HG02885 (cell line): ENCODE data around the gene RGS6.

Experiments
- ATAC-seq: cut with Tn5 transposase; IDR thresholded peaks from one replicate; pipeline ENCODE4 v1.9.1; 2021; ENCODE audit warnings: mild to moderate bottlenecking; ENCODE audit not compliant: unreplicated experiment, poor library complexity

Gene RGS6

DNA sequence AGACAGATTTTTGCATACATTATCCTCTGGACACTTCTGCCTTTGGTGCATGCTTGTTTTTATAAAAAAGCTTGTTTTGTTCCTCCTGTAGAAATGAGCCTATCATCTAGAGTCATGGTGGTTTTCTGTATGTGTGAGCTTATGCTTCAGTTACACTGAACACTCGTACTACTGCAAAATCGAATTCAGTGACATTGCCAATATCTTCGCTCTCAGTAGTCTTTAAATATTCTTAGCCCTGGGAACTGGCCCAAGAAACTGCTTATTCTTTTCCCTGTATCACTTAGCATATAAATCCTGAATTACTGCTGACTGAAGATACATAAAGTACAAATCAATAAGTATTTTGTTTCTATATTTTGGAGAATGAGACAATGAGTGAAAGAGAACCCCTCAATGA is 70.5 kb downstream of the RGS6 start:
- no peak for ATAC-seq

DNA sequence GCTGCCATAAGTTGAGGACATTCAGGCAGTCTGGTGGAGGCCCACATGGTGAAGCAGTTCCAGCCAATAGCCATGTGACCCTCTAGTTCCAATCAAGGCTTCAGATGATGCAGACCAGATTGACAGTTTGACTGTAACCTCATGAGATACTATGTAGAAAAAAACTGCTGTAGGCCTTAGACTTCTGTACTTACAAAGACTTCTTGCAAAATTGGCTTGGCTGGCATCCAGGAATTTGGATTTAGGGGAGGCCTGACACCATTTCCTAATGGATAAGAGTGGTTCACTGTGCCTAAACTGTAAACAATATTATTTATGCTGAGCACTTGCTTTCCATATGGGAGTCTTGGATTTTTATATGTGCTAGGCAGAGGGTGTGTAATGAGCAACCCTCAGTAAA is 76.4 kb downstream of the RGS6 start:
- ATAC-seq, result no peak

DNA sequence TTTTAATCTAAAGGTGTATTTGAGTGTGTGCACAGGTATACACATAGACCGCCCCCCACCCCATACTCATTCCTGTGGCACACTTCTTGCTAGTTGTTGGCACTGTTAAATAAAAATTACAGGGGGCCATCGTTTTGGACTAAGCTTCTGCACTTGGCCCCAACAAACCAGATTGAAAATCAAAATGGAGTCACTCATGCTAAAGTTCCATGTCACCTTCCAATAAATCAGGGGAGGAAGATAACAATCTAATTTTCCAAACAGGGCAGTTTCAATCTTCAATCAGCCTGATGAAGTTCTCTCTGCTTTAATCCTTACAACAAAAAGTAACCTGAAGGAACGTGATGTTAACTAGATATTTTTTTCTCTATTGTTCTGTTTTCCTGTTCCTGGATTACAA is 78.2 kb downstream of the RGS6 start:
- ATAC-seq, result no peak

DNA sequence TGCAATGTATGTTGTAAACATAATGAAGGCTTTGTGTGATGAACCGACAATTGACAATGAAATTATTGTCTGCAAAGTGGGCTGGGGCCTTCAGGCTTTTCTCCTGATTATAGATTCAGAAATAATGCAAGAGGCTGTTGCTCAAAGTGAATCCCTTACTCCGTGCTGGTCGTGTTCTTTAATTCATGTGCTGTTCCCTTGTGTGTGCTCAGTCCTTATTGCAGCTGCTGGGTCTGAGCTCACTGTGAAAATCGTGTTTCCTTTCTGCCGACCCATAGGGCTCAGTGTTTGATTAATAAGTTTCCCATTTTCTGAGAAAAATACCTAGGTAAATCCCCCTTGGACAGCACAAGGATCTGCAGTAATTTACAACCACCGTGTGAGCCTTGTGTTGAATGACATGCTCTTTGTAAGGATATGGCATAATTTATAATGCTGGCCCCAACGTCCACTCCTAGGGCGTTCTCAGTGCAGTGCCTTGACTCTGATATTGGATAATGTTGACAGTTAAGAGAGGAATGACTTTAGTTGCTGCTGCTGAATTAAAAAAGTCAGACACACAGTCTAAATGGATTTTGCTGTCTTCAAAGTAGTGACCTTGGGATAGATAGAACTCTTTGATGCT is 81.6 kb downstream of the RGS6 start:
- ATAC-seq, result no peak

DNA sequence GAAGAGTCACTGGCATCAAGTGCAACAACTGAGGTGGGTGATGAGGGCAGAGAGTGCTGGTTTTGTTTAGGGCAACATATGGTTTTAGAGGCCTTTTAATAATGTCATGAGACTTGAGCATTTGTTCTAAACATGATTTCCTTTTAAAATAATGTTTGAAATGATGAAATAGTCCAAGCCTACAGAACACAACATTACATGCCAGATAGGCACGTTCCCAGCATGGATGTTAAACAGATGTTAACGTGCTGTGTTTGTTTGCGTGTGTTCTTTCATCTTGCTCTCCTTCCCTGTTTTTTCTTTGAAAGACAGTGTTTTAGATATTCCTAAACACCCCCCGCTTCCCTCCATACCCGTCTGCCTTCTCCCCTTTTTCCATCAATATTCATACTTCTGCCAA is 82.3 kb downstream of the RGS6 start:
- no peak for ATAC-seq

DNA sequence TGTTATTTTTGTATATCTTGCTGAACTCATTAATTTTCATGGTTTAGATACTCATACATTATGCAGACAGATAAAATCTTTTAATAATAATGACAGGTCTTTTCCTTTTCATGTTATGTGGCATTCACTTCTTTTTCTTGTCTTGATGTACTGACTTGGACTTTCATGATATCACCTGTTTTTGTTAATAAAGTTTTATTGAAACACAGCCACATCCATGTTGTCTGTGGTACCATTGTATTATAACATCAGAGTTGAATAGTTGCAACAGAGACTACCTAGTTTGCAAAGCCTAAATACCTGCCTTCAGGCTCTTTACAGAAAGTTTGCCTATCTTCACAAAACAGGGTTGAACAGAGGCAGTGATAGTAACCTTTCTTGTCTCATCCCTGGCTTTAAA is 85.1 kb downstream of the RGS6 start:
- ATAC-seq, result no peak

DNA sequence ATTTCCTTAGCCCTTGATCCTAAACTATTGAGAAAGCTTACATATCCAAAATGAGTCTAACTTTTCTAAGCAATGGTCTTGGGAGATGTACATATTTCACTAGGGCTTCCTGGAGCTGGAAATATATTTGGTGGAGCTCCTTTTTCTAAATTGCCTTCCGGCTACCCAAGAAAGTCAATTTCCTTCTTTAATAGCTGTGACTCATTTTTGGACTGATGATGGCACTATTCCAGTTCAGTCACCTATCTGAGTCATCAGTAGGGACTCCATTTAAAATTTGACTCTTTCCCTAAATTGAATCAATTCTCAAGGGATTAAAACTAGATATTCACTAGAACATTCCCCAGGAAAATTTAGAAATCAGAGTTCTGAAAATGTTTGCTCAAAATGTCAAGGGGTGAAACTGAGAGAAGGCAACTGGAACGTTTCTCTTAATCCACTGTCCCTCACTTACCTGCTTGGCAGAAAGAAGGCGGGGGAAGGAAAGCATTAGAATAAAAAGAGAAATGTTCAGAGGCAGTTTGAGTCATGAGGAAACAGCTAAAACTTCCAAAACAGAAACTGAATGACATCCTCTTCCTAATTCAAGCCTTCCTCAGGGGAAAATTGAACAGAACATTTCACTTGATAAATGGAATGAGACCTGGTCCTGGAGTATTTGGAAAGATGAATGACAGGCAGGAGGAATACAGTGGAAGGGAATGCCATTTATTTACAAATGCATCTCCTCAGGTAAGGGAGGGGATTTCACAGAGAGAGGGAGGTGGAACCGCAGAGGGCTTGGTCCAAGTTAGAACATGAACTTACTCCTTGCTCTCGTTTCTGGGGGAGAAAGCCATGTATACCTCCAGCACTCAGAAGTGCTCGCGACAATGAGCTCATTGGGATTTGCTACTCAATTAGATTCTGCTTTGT is 91.2 kb downstream of the RGS6 start:
- ATAC-seq, result no peak

DNA sequence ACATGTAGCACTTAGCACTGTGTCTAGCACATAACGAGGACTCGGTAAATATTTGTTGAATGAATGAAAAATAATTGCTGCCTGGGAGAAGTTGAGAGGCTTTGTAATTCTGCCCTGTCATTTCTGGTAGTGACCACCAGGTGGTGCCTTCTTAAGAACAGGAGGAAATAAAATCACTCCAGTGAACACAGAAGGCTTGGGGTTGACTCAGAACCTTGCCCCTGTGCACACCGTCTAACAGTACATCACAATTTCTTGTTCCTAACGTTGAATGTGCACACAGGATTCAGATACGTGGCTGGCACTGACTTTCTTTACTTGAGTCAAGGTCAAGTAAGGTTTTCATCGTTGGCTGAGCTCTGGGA is 91.8 kb downstream of the RGS6 start:
- no peak for ATAC-seq

DNA sequence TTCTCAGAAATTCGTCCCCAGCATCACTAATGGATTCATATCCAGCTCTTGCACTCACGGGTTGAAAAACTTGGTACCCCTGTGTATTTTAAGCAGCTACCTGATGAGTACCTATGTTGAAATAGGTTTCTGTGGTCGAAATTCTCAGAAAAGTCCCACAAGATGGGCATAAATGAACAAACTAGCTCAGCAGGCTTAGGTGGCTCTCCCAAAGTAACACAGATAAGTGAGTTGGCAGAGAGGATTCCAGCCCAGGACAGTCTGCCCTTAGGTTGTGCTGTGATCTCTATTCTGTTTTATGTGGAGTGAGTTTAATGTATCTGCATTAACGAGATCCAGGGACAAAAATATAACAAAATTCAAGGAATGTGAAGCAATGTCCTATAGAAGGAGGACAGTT is 92.3 kb downstream of the RGS6 start:
- ATAC-seq, result no peak

DNA sequence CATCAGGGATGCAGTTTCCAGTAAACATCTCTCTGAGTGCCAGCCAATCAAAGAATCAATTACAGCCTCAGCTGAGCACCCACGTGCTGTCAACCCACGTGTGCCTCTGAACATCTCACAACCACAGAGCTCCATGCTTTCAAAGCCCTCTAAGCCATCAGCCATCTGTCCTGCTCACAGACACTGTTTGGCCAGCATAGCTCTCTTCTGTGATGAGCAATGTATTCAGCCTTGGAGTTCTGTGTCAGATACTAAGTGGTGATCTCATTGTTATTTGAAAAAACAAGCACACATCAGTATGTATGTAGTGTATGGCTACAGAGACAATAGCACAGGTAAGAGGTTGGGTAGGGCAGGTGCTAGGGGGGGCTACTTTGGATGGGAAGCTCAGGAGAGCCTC is 94.3 kb downstream of the RGS6 start:
- no peak for ATAC-seq

DNA sequence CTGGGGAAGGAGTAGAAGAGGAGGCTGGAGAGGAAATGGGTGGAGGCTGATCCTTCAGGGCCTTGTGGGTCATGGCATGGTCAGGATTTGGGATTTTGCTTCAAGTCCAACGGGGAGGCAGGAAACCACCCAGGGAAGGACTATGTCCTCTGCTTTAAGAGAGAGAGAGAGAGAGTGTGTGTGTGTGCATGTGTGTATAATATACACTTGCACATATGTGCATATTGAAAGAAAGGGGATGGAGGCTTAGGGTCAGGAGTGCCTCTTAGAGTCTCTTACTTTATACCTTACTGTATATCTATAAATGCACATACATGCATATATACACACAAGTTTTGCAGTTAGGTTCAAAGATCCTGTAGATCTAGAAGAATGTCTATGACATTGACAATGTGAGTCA is 94.8 kb downstream of the RGS6 start:
- ATAC-seq, result no peak

DNA sequence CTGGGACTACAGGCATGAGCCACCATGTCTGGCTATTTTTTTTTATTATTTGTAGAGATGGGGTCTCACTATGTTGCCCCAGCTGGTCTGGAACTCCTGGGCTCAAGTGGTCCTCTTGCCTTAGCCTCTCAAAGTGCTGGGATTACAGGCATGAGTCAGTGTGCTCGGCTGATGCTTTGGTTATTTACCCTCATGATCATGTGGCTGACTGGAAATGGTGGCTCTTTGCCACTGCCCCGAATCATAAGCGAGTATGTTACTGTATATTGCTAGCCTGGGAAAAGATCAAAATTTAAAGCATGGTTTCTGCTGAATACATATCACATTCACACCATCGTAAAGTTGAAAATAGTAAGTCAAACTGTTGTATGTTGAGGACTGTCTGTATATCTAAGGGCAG is 101.1 kb downstream of the RGS6 start:
- no peak for ATAC-seq

DNA sequence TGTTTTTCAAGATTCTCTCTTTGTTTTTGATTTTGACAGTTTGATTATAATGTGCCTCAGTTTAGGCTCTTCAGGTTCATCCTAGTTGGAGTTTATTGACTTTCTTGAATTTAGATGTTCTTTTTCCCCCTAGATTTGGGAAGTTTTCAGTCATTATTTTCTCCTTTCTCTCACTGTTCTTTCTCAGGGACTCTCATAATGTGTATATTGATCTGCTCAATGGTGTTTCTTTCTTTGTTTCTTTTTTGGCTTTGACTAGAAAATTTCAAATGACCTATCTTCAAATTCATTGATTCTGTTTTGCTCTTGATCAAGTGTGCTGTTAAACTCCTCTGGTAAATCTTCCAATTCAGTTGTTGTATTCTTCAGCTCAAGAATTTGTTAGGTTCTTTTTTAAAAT is 108.3 kb downstream of the RGS6 start:
- ATAC-seq, result no peak

DNA sequence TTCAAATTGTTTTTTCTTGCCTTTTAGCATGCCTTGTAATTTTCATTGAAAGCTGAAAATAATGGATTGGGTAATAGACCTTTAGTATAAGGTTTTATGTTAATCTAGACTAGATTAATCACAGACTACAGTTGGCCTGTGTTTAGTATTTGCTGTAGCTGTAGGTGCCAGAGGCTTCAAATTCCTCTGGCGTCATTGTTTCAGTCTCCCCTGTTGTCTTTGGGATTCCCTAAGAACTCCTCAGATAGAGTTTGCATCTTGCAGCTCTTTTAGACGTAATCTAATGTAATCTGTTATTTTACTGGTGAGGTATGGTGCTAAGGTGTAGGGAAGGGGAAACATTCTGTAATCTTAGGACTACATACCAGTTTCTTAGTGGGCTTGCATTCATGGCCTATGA is 113.0 kb downstream of the RGS6 start:
- no peak for ATAC-seq

DNA sequence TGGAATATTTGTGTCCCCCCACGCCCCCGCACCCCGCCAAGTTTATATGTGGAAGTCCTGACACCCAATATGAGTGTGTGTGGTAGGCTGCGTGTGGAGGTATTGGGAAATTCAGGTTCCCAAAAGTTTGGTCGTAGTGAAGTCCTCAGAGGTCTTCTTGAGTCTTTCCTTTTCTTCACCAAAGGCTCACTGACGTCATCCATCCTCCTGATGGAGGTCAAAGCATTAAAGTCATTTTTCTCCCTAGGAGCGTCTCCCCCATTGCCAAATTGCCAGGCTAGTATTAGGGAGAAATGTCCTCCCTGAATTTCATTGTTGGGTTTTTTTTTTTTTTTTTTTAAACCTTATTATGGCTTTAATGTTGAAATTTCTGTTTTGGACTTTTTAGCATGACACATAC is 113.7 kb downstream of the RGS6 start:
- ATAC-seq, result no peak

DNA sequence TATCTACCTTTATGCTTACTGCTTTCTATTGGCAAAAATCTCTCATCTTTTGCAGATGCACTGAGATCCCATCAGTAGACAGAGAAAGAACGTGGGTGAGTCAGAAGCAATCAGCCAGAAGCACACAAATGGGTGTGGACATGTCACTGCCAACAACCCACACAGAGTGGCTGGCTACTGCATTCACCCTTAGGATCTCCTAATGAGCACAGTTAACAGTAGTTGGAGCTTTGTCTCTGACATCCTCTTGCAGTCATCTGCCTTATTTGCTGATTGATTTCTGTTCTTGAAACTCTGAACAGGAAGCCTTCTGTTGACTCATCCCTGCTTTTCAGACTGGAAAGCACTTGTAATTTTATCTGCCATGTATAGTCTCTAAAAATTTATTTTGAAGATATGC is 117.2 kb downstream of the RGS6 start:
- no peak for ATAC-seq

DNA sequence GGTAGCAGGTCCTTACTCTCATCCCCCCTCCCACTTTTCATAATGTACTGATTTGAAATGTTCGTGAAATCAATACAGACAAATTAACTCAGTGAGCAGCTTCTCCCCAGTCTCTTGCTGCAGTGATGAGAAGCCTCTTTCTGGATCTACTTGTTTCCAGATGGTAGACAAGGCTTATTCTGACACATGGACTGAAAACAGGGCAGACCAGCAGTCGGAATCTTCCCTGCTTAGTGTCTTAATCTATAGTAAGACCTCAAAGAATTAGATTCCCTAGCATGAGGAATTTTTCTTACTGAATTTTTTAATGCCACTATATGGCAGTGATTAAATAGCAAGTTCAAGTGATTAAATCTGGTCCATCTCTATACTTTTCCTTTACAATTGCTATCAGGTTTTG is 120.1 kb downstream of the RGS6 start:
- no peak for ATAC-seq

DNA sequence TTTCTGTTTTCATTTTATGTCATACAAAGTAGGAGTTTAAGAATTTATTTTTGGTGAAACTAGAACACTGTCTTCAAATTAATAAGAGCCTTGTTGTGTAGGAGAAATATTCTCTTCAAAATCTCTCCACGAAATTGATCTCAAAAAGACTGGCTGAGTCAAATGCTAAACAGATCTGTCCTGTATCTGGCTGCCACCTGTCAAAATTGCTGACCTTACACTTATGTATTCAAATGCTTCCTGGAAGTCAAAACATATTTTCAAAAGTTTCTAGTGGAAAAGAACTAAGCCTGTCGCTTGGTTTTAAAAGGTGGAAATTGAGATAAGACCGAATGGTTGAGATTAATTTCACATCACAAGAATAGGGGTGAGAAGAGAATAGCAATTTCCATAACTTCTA is 121.4 kb downstream of the RGS6 start:
- ATAC-seq, result no peak

DNA sequence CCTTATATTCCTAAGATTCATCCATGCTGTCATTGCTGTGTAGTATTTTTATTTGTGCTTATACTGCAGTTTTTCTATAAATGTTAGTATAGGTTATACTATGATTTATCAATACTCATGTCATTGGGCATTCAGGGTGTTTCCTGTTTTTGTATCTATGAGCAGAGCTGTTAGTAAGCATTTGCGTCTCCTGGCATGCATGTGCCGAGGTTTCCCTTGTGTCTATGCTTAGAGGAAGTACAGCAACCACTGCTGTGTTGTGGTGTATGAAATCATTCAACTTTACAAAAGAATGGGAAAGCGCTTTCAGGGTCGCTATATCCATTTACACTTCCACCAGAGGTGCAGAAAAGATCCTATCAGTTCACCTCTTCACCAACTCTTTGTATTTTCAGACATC is 122.7 kb downstream of the RGS6 start:
- ATAC-seq, result no peak

DNA sequence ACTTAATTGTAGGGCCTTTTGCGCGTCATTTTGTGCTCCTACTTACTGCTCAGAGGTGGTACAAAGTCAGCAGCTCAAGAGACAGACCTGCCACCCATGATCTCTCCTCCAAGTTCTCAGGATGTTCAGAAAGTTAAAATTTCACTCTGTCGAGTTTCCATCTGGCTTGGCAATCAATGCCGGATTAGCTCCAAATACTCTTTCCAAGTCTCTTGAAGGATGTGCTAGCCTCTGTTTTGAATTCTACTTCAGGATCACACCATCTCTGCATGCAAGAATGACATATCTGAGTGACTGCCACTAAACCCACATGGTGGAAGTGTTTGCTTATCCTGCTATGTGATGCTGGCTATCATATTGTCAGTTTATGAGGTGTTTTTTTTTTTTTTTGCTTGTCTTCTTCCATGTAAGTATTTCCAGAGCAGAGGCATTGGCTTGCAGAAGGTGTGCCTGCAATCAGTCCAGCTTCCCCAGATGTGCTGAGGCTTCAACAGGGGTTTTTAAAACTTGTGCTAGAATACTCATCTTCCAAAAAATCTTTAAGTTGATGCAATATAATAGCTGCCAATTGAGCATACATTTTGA is 125.6 kb downstream of the RGS6 start:
- no peak for ATAC-seq

DNA sequence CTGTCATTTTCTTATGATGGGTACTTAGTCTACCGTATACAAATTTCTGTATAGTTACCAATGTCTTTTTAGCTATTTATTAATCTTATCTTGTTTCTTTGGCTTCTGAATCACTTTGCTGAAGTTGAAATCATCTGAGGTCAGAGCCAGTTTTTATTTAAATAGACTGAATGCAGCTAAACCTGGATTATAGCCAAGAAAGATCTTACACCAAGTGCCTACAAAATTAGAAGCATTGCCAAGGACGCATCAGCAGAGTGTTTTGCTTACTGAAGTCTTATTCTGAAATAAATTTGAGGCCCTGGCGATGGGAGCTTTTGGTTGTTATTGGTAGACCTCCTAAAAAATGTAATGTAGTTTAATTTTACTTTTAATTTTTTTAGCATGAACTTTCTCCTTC is 128.2 kb downstream of the RGS6 start:
- ATAC-seq, result no peak

DNA sequence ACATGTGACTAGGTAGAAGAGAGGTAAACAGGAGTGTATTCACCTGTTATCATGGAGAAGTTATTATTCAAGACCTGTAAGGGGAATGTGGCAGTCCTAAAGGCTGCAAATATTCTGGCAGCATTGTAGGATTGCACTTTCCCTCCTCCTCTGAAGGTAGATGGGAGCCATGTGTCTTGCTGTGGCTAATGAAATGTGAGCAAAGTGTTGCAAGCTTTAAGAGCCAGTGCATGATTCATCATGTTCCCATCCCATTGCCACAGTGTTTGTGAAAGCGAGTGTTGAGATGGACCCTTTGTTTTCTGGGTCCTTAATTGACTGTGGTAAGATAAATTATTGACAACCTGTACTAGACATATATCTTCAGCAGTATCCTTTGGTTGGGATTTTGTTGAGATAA is 128.7 kb downstream of the RGS6 start:
- no peak for ATAC-seq
